ENCODE data around the gene PLIN5. TPM values are rescaled to one million over a fixed set of nuclear protein-coding genes. Genes with fewer than 3 reads are reported as not detected.

The PLIN5 gene
- total and polyA plus RNA-seq, 2 of the 8 experiments (the other 6 are each of a cell fraction or from before 2014, with no cell fraction given) = 2.0 to 2.5 TPM

GRCh38 chr19:4557971-4558941 is 23.2 kb upstream of the PLIN5 start (continued):
- TF ChIP-seq CBX5 (IDR thresholded peaks at IDR 0.05; ENCODE audit: low read depth, low read length) = no peak
